K562 (cell line): Measurements from ENCODE around the gene OLR1. TPM values are rescaled to one million over a fixed set of nuclear protein-coding genes. Genes with fewer than 3 reads are reported as not detected.
A peak's percentile ranks its signal among the peaks of the same experiment; 100 is the strongest.

Experiments used
- FOSL1 ChIP-seq: fragments of 200-800 bp; sonication (Bioruptor generic); conservative IDR thresholded peaks from 2 replicates; pipeline ENCODE4 v1.6.1; 2016; ENCODE audit warnings: missing genetic modification characterization, missing compliant biosample characterization
- GATAD2A ChIP-seq: fragments of 450-650 bp; IDR thresholded peaks from 2 replicates; pipeline ENCODE4 v1.6.1; 2017
- LEF1 ChIP-seq: fragments of 450-650 bp; IDR thresholded peaks from 2 replicates; pipeline ENCODE4 v1.6.1; 2016; ENCODE audit warnings: mild to moderate bottlenecking
- MEF2A ChIP-seq: IDR thresholded peaks from 2 replicates; pipeline ENCODE4 v1.6.1; 2011; ENCODE audit warnings: low read depth, mild to moderate bottlenecking, low read length, moderate library complexity; ENCODE audit not compliant: control insufficient read depth
- NCOR1 ChIP-seq: fragments of 450-650 bp; IDR thresholded peaks from 2 replicates; pipeline ENCODE4 v1.6.1; 2016; ENCODE audit warnings: mild to moderate bottlenecking, moderate library complexity
- PHF8 ChIP-seq: fragments of 200-600 bp; sonication (generic); IDR thresholded peaks from 2 replicates; pipeline ENCODE4 v1.6.1; 2012; ENCODE audit warnings: mixed run types, mild to moderate bottlenecking, inconsistent platforms, low read length, moderate library complexity, borderline replicate concordance
- PKNOX1 ChIP-seq: fragments of 450-650 bp; IDR thresholded peaks from 2 replicates; pipeline ENCODE4 v1.6.1; 2016
- POLR3A ChIP-seq: IDR thresholded peaks from 2 replicates; pipeline ENCODE4 v1.6.1; 2011; ENCODE audit warnings: borderline replicate concordance, mild to moderate bottlenecking, moderate library complexity; ENCODE audit not compliant: insufficient read length, insufficient read depth; ENCODE audit errors: extremely low read depth
- RBFOX2 ChIP-seq: fragments of 200-400 bp; formaldehyde crosslinking; IDR thresholded peaks from 2 replicates; pipeline ENCODE4 v1.6.1; 2017; ENCODE audit warnings: low read depth, mild to moderate bottlenecking, low read length, moderate library complexity
- RBM14 ChIP-seq: fragments of 200-400 bp; formaldehyde crosslinking; IDR thresholded peaks from 2 replicates; pipeline ENCODE4 v1.6.1; 2018; ENCODE audit warnings: low read depth, mild to moderate bottlenecking, low read length, moderate library complexity, borderline replicate concordance; ENCODE audit not compliant: insufficient read depth
- SMARCE1 ChIP-seq: fragments of 450-650 bp; IDR thresholded peaks from 2 replicates; pipeline ENCODE4 v1.7.1; 2016; ENCODE audit warnings: mild to moderate bottlenecking
- TCF15 ChIP-seq: fragments of 250-450 bp; sonication (Bioruptor Pico); IDR thresholded peaks from 2 replicates; pipeline ENCODE4 v1.8.0; 2022; ENCODE audit warnings: moderate library complexity, mild to moderate bottlenecking, inconsistent platforms
- ZNF316 ChIP-seq: fragments of 450-650 bp; IDR thresholded peaks from 2 replicates; pipeline ENCODE4 v1.6.1; 2016
- ZNF318 ChIP-seq, 2 experiments: fragments of 450-650 bp; IDR thresholded peaks; 2 replicates each; pipeline ENCODE4 v1.6.1; 2016; ENCODE audit warnings: mild to moderate bottlenecking in 2 of 2, borderline replicate concordance in 1 of 2, low read depth in 1 of 2, moderate library complexity in 1 of 2
- ZNF644 ChIP-seq: fragments of 200-800 bp; sonication (Bioruptor generic); IDR thresholded peaks from 2 replicates; pipeline ENCODE4 v1.6.1; 2016; ENCODE audit warnings: low read depth, missing genetic modification characterization, missing compliant biosample characterization
- ZNF77 ChIP-seq: fragments of 250-450 bp; sonication (Bioruptor Pico); IDR thresholded peaks from 2 replicates; pipeline ENCODE4 v1.5.0; 2020
- polyA plus RNA-seq, 8 experiments: library from polyadenylated mRNA; depleted of rRNA in 4 of 8; stranded (reverse) in 5 of 8; unstranded in 3 of 8; fragments of >200 nt; fragmentation: Nextera tagmentation in 2 of 8; fragmentation: Illumina TruSeq in 1 of 8; extraction: Ambion mirVana in 2 of 8; extraction: Trizol in 1 of 8; gene quantifications; 2 replicates each; pipeline versions ENCODE4 v1.2.1 to v1.2.3, GENCODE V29; 2011 to 2014; ENCODE audit warnings: inconsistent platforms in 1 of 8, missing spikeins in 1 of 8
- total RNA-seq, 7 experiments: library from RNA; depleted of rRNA in 6 of 7; stranded (reverse); fragments of >200 nt in 6 of 7; fragmentation: Illumina TruSeq in 2 of 7; extraction: Trizol in 2 of 7; gene quantifications; 2 replicates each; pipeline versions ENCODE4 v1.2.1 to v1.2.3, GENCODE V29; 2011 to 2021; ENCODE audit warnings: low replicate concordance in 1 of 7

OLR1 gene
- total and polyA plus RNA-seq, 9 of the 15 experiments (the other 6 are each of a cell fraction or from before 2014, with no cell fraction given) = not detected

- TF ChIP-seq RBM14 (no peak), POLR3A (peak; percentile 51), PHF8 (no peak; the same call in 1 of the 2 replicates), ZNF77 (CRISPR knock-in tag) (no peak), RBFOX2 (peak; percentile 74), LEF1 (peak; percentile 56; the same call in 1 of the 2 replicates), ZNF318 (IDR thresholded peaks at IDR 0.05; ENCODE audit: borderline replicate concordance in 1 of 2, low read depth in 1 of 2) (peak in 1 of 2 experiments; percentile 54; a peak in 2 of 4 replicates), ZNF316 (peak; percentile 78), ZNF644 (no peak), GATAD2A (no peak), TCF15 (CRISPR knock-in tag) (no peak), PKNOX1 (peak; percentile 64), MEF2A (peak; percentile 60; the same call in 1 of the 2 replicates), FOSL1 (tag) (peak; percentile 73), NCOR1 (peak; percentile 45; the same call in 1 of the 2 replicates), SMARCE1 (peak; percentile 41; the same call in 1 of the 2 replicates)
These were observed 40.2 kb upstream of the OLR1 start (continued) for GRCh38 chr12:10211940-10212738.
